ENCODE measurements around the gene FRMD4A.
"Not testable (repeated sequence)": the region's sequence is repeated elsewhere in the genome, so short reads cannot be mapped to it uniquely, and the experiment has no call there.

FRMD4A gene

GRCh38 chr10:13950543-13950939 is 380.2 kb downstream of the FRMD4A start:
- DNase-seq (ENCODE audit: low spot score), result no peak

GRCh38 chr10:13949844-13950542 is 380.7 kb downstream of the FRMD4A start:
- no peak for DNase-seq (ENCODE audit: low spot score)

GRCh38 chr10:13946209-13946460 is 384.6 kb downstream of the FRMD4A start:
- DNase-seq (ENCODE audit: low spot score), result no peak

DNA sequence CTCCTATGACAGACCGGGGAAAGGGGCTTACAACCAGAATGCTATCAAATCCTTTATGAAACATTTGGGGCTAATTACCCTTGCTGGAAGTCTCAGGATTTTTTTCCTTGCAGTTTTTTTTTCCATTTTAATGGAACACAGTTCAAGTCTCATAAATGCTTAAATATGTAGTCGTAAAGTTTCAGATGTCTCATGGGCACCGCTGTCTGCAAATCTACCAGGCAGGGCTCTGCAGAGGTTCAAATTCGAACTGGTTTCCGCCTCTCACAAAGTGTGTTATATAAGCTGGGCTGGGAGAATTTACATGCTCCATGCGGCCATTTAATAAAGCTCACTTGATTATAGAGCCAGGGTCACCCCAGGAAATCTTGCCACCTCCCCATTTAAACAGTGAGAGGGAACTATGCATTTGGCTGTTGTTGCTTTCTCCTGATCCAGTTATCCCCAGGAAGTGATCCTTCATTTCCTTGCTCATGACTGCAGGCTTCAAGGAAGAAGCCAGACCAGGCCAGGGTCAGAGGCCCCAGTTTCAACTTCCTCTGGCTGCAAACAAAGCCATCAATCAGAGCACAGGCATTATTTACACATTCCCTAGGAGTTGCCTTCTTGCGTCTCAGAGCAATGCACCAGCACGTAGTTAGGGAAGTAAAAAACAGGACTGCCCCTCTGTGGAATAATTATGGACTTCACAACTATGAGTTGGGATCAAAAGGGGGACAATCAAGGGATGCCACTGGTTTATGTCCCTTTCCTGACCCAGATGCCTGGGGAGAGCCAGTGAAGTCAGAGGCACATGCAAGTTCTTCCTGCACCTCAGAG is 385.1 kb downstream of the FRMD4A start:
- peak; percentile 56 for DNase-seq (ENCODE audit: low spot score)

DNA sequence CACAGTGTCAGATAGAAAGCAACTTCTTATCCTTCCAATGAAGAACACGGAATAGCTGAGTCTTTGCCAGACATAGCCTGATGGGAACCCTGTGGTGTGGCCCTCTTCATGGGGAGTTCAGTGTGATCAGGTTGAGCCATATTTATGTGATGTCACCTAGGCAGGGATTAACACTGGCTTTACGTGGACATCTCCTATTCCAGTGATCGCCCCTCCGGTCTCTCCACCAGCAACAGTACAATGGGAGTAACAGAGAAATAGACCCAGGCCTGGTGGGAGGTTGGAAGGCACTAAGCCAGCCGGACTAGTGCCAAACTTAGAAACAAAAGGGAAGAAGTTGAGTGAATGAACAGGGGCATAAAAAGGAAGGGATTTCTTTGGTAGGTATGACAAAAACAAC is 385.9 kb downstream of the FRMD4A start:
- DNase-seq (ENCODE audit: low spot score), result no peak

DNA sequence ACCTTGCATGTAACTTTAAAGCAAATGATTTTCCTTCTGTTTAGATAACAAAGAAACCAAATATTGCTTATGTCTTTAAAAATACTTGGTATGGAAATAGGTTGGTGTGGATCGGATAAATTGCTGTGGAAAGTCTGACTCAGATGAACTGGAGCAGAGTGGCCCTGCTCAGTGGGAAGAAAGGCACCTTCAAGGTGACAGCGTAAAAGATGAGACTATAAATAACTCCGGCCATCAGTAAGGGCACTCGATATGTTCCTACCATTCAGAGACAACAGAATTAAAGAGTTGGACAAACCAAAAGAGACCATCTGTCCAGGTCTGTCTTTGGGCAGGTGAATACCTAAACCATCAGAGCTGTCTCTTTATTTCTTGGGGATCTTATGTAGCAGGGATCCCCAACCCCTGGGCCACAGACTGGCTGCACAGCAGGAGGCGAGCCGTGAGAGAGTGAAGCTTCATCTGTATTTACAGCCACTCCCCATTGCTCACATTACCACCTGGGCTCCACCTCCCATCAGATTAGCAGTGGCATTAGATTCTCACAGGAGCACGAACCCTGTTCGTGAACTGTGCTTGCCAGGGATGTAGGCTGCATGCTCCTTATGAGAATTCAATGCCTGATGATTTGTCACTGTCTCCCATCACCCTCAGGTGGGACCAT is 386.9 kb downstream of the FRMD4A start:
- no peak for DNase-seq (ENCODE audit: low spot score)

- DNase-seq (ENCODE audit: low spot score), result no peak
These were observed 388.7 kb downstream of the FRMD4A start for GRCh38 chr10:13942035-13942434.

GRCh38 chr10:13939391-13939790 is 391.3 kb downstream of the FRMD4A start:
- no peak for DNase-seq (ENCODE audit: low spot score)

- DNase-seq (ENCODE audit: low spot score), result no peak
These were observed 391.8 kb downstream of the FRMD4A start for GRCh38 chr10:13938950-13939349.

- no peak for DNase-seq (ENCODE audit: low spot score)
These were observed 393.9 kb downstream of the FRMD4A start for GRCh38 chr10:13936826-13937225.

- no peak for DNase-seq (ENCODE audit: low spot score)
These were observed 400.6 kb downstream of the FRMD4A start for GRCh38 chr10:13930120-13930519.

DNA sequence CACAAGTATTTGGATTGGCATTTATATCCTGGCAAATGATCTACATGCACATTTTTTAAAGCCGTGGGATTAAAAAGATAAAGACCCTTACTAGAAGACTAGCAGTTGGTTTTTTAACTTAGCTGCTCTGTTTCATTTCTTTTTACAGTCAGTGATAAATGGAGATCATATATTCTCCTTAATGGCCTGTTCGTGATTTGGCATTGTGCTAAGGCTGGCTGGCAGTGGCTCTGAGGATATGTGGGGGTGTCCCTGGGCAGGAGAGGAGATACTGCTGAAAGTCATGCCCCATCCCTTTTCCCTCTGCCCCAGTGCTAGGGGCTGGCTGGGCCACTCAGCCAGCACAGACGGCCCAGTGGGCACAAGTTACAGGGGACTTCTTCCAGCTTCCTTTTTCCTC is 402.3 kb downstream of the FRMD4A start:
- no peak for DNase-seq (ENCODE audit: low spot score)

DNA sequence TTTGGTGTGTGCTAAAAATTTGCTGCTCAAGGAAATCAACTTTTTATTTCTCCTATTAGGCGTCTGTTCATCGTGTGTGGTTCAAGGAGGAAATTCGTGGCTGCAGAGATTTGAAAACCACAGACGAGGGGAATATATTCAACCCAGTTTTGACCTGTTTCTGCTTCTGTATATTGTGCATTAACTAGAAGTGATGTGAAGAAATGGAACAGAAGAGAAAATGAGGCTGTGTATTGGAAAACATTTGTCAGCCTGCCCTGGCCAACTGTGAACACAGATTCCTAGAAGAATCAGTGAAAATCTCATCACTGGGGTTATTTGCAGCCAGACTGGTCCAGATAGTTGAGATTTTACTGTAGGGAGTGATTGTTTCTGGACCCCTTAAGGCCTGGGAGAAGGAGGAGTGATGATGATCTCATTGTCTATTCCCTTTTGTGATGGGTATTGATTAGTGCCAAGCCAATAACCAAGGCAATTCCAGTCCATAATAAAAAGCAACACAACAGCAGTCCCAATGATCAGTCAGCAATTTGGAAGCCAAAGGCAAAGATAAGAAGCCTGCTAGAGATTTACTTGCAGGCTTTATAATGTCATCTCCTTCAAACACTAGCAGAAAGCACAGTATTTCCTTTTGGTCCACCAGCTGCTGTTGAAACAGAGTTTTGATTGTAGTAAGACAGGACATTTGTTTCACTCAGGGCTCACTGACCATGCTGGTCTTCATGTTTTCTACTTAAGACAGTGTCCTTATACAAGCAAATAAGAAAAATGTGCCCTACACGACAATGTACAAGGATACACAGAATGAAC is 404.5 kb downstream of the FRMD4A start:
- DNase-seq (ENCODE audit: low spot score), result no peak

DNA sequence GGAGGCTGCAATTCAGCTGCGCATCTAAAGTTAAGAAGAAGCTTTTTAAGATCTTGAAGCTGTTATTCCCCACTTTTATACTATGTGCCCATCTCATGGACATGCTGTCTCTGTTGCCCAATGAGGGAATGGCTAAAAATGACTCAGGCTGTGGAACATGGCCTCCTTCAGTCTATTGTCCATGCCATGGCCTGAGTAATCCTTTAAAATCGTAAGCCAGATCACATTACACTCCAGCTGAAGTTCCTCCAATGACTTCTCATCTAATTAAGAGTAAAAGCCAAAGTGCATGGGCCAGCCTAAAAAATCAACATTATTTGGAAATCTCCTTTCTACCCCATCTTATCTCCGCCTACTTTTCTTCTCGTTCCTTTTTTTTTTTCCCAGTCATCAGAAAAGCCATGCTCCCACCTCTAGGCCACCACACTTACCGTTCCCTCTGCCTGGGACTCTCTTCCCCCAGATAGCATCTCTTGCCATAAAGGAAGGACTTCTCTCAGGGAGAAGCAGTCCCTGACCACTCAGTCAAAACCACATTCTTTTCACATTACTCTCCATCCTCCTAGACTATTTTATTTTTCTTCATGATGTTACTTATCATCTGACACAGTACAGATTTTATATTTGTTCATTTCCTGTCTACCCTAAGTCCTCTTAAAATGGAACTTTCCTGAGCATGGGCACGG is 406.5 kb downstream of the FRMD4A start:
- no peak for DNase-seq (ENCODE audit: low spot score)

- DNase-seq (ENCODE audit: low spot score), result no peak
These were observed 408.1 kb downstream of the FRMD4A start for GRCh38 chr10:13922586-13922985.

DNA sequence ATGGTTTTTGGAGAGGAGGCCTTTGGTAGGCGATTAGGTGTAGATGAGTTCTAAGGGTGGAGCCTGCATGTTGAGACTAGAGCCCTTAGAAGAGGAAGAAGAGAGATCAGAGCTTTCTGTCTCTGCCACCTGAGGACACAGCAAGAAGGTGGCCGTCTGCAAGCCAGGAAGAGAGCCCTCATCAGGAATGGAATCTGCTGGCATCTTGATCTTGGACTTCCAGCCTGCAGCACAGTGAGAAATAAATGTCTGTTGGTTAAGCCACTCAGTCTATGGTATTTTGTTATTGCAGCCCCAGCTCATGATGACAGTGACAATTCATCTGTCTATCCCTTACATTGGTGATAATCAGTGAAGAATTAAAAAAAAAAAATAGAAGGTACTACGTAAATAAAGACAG is 408.8 kb downstream of the FRMD4A start:
- DNase-seq (ENCODE audit: low spot score), result no peak

DNA sequence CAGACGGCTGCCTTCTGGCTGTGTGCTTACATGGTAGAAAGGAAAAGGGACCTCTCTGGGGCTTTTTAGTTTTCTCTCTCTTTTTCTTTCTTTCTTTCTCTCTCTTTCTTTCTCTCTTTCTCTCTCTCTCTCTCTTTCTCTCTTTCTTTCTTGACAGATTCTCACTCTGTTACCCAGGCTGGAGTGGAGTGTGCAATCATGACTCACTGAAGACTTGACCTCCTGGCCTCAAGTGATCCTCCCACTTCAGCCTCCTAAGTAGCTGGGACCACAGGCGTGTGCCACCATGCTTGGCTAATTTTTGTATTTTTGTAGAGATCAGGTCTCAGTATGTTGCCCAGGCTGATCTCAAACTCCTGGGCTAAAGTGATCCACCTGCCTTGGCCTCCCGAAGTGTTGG is 409.6 kb downstream of the FRMD4A start:
- DNase-seq (ENCODE audit: low spot score), result not testable (repeated sequence)

DNA sequence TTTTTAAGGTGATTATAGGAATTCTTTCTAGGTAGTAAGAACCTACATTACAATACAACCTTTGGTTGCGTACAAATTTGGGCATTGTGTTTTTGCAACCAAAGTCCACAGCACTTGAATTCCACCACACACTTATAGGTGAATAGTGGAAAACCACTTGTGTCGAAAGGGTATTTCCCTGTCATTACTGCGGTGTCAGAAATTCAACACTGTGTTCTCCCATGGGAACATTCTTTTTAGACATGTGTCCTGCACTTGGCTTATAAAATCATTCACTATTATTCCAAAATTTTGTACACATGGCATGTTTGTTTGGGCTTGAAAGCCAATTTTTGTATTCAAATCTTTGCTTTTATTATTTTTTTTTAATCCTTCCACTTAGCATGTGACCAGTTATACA is 410.3 kb downstream of the FRMD4A start:
- DNase-seq (ENCODE audit: low spot score), result no peak

GRCh38 chr10:13920031-13920430 is 410.7 kb downstream of the FRMD4A start:
- DNase-seq (ENCODE audit: low spot score), result no peak

- no peak for DNase-seq (ENCODE audit: low spot score)
These were observed 412.9 kb downstream of the FRMD4A start for GRCh38 chr10:13917791-13918190.

GRCh38 chr10:13916384-13916947 is 414.3 kb downstream of the FRMD4A start:
- DNase-seq (ENCODE audit: low spot score), result no peak

DNA sequence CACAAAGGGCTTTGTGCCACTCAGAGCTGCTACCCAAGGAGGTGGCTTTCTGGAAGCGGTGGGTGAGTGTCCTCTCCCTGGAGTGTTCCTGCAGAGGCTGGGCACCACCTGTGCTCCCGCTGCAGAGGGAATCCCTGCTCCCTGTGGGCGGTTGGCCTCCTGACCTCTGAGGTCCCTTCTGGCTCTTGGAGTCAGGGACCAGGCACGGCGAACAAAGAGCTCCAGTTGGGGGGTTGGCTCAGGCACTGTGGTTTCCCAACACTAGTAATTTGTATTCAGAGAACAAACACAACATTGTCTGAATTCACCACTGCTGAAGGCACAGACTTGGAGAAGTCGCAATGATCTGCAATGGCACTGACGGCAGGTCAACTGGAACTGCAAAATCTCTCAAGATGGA is 415.0 kb downstream of the FRMD4A start:
- peak; percentile 98 for DNase-seq (ENCODE audit: low spot score)

All from pons (tissue), 1 donor.